Measurements from ENCODE around the gene TRMT112.
"Not testable (repeated sequence)": the region's sequence is repeated elsewhere in the genome, so short reads cannot be mapped to it uniquely, and the experiment has no call there.

Gene TRMT112

GRCh38 chr11:64312947-64313346 lies 4.4 kb downstream of the TRMT112 start:
- DNase-seq (ENCODE audit: low read depth in 2 of 2): no peak

GRCh38 chr11:64307795-64308194 lies 9.6 kb downstream of the TRMT112 start:
- not testable (repeated sequence) for DNase-seq (ENCODE audit: low read depth in 2 of 2)

GRCh38 chr11:64306876-64307622 lies 10.3 kb downstream of the TRMT112 start:
- no peak for DNase-seq (ENCODE audit: low read depth in 2 of 2)

GRCh38 chr11:64306563-64306875 lies 10.8 kb downstream of the TRMT112 start:
- DNase-seq (ENCODE audit: low read depth in 2 of 2): no peak

GRCh38 chr11:64305691-64306562 lies 11.4 kb downstream of the TRMT112 start:
- DNase-seq (ENCODE audit: low read depth in 2 of 2): peak; percentile 41 to 51

GRCh38 chr11:64305075-64305690 lies 12.2 kb downstream of the TRMT112 start, which contains the start of gene ESRRA:
ESRRA (plus strand) TSS chr11:64305524; CDS start chr11:64307180, 1,656 bp downstream.
- DNase-seq (ENCODE audit: low read depth in 2 of 2): peak; percentile 99

GRCh38 chr11:64304316-64305072 lies 12.9 kb downstream of the TRMT112 start:
- peak; percentile 85 to 86 for DNase-seq (ENCODE audit: low read depth in 2 of 2)

GRCh38 chr11:64304032-64304315 lies 13.4 kb downstream of the TRMT112 start:
- DNase-seq (ENCODE audit: low read depth in 2 of 2): no peak

- DNase-seq (ENCODE audit: low read depth in 2 of 2): no peak
These were observed 14.0 kb downstream of the TRMT112 start for GRCh38 chr11:64303109-64304031.

GRCh38 chr11:64299847-64300648 lies 17.3 kb downstream of the TRMT112 start, which contains the start of gene CATSPERZ:
CATSPERZ (plus strand) TSS chr11:64300358; CDS start chr11:64300411, 53 bp downstream.
- DNase-seq (ENCODE audit: low read depth in 2 of 2): no peak

GRCh38 chr11:64298966-64299846 lies 18.2 kb downstream of the TRMT112 start:
- no peak for DNase-seq (ENCODE audit: low read depth in 2 of 2)

- no peak for DNase-seq (ENCODE audit: low read depth in 2 of 2)
These were observed 19.5 kb downstream of the TRMT112 start for GRCh38 chr11:64297699-64298358.

- no peak for DNase-seq (ENCODE audit: low read depth in 2 of 2)
These were observed 20.3 kb downstream of the TRMT112 start for GRCh38 chr11:64296830-64297698.

GRCh38 chr11:64296236-64296635 lies 21.1 kb downstream of the TRMT112 start:
- DNase-seq (ENCODE audit: low read depth in 2 of 2): no peak

- no peak for DNase-seq (ENCODE audit: low read depth in 2 of 2)
These were observed 21.6 kb downstream of the TRMT112 start for GRCh38 chr11:64295760-64296159.

- no peak for DNase-seq (ENCODE audit: low read depth in 2 of 2)
These were observed 22.6 kb downstream of the TRMT112 start for GRCh38 chr11:64294774-64295173.

All from activated CD8-positive, alpha-beta memory T cell treated with anti-CD3 and anti-CD28 coated beads for 4 hours (primary cell).